ENCODE results near the gene TRIM43.
"Not testable (repeated sequence)": the region's sequence is repeated elsewhere in the genome, so short reads cannot be mapped to it uniquely, and the experiment has no call there.

Gene TRIM43

GRCh38 chr2:95591701-95592100 lies at the start of gene TRIM43:
Gene TRIM43 (plus strand): TSS chr2:95592001. CDS start chr2:95594024, 2,023 bp downstream.
- not testable (repeated sequence) for DNase-seq (ENCODE audit: low read depth, low spot score)

GRCh38 chr2:95551055-95551568 lies 40.7 kb upstream of the TRIM43 start:
- DNase-seq (ENCODE audit: low read depth, low spot score) = no peak
- H3K27ac ChIP-seq = no peak overlapping the region

More at GRCh38 chr2:95591701-95592100, at the start of gene TRIM43:
- H3K27ac ChIP-seq = not testable (repeated sequence)

- H3K27ac ChIP-seq = no peak overlapping the region
- no peak for DNase-seq (ENCODE audit: low read depth, low spot score)
These were observed 38.9 kb upstream of the TRIM43 start for GRCh38 chr2:95552911-95553310.

GRCh38 chr2:95569170-95569569 lies 22.6 kb upstream of the TRIM43 start:
- H3K27ac ChIP-seq = no peak overlapping the region
- no peak for DNase-seq (ENCODE audit: low read depth, low spot score)

- no peak for DNase-seq (ENCODE audit: low read depth, low spot score)
- no peak overlapping the region for H3K27ac ChIP-seq
These were observed 17.9 kb upstream of the TRIM43 start for GRCh38 chr2:95573866-95574265.

GRCh38 chr2:95574506-95574905 lies 17.3 kb upstream of the TRIM43 start:
- H3K27ac ChIP-seq = no peak overlapping the region
- no peak for DNase-seq (ENCODE audit: low read depth, low spot score)

GRCh38 chr2:95575857-95576256 lies 15.9 kb upstream of the TRIM43 start:
- no peak for DNase-seq (ENCODE audit: low read depth, low spot score)

GRCh38 chr2:95578539-95578938 lies 13.3 kb upstream of the TRIM43 start:
- no peak overlapping the region for H3K27ac ChIP-seq
- DNase-seq (ENCODE audit: low read depth, low spot score) = no peak

More at GRCh38 chr2:95575857-95576256, 15.9 kb upstream of the TRIM43 start:
- no peak overlapping the region for H3K27ac ChIP-seq

GRCh38 chr2:95583545-95583944 lies 8.3 kb upstream of the TRIM43 start:
- H3K27ac ChIP-seq = not testable (repeated sequence)

GRCh38 chr2:95584321-95584720 lies 7.5 kb upstream of the TRIM43 start:
- DNase-seq (ENCODE audit: low read depth, low spot score) = not testable (repeated sequence)

More at GRCh38 chr2:95583545-95583944, 8.3 kb upstream of the TRIM43 start:
- not testable (repeated sequence) for DNase-seq (ENCODE audit: low read depth, low spot score)

GRCh38 chr2:95589777-95590536 lies 1.8 kb upstream of the TRIM43 start:
- DNase-seq (ENCODE audit: low read depth, low spot score); H3K27ac ChIP-seq: not testable (repeated sequence)

More at GRCh38 chr2:95584321-95584720, 7.5 kb upstream of the TRIM43 start:
- not testable (repeated sequence) for H3K27ac ChIP-seq

- not testable (repeated sequence) for DNase-seq (ENCODE audit: low read depth, low spot score); H3K27ac ChIP-seq
These were observed 1.2 kb downstream of the TRIM43 start for GRCh38 chr2:95592973-95593372.

GRCh38 chr2:95595012-95595411 lies 3.2 kb downstream of the TRIM43 start:
- not testable (repeated sequence) for H3K27ac ChIP-seq; DNase-seq (ENCODE audit: low read depth, low spot score)

- not testable (repeated sequence) for DNase-seq (ENCODE audit: low read depth, low spot score); H3K27ac ChIP-seq
These were observed 9.5 kb downstream of the TRIM43 start for GRCh38 chr2:95601301-95601700.

- DNase-seq (ENCODE audit: low read depth, low spot score); H3K27ac ChIP-seq: not testable (repeated sequence)
These were observed 10.3 kb downstream of the TRIM43 start for GRCh38 chr2:95602146-95602545.

GRCh38 chr2:95608356-95608755 lies 16.6 kb downstream of the TRIM43 start:
- not testable (repeated sequence) for H3K27ac ChIP-seq; DNase-seq (ENCODE audit: low read depth, low spot score)

GRCh38 chr2:95609764-95610163 lies 18.0 kb downstream of the TRIM43 start:
- not testable (repeated sequence) for DNase-seq (ENCODE audit: low read depth, low spot score); H3K27ac ChIP-seq

- H3K27ac ChIP-seq; DNase-seq (ENCODE audit: low read depth, low spot score): not testable (repeated sequence)
These were observed 21.2 kb downstream of the TRIM43 start for GRCh38 chr2:95613048-95613447.

GRCh38 chr2:95622728-95623127 lies 30.9 kb downstream of the TRIM43 start:
- H3K27ac ChIP-seq; DNase-seq (ENCODE audit: low read depth, low spot score): not testable (repeated sequence)

GRCh38 chr2:95630987-95631386 lies 39.2 kb downstream of the TRIM43 start:
- not testable (repeated sequence) for DNase-seq (ENCODE audit: low read depth, low spot score); H3K27ac ChIP-seq

- not testable (repeated sequence) for DNase-seq (ENCODE audit: low read depth, low spot score); H3K27ac ChIP-seq
These were observed 41.9 kb downstream of the TRIM43 start for GRCh38 chr2:95633626-95634259.

Data from epithelial cell of prostate (primary cell).